ENCODE data around the gene EDARADD. TPM values are rescaled to one million over a fixed set of nuclear protein-coding genes. Genes with fewer than 3 reads are reported as not detected.

Gene EDARADD
- total and polyA plus RNA-seq, 4 donors, result 0.13 to 0.67 (median 0.26) TPM

- Histone ChIP-seq H3K27ac (ENCODE audit: low read depth in 1 of 2, low read length in 2 of 2) (no peak overlapping the region), H3K36me3 (ENCODE audit: control insufficient read depth in 4 of 4, insufficient read depth in 3 of 4, low read depth in 1 of 4, low read length in 3 of 4) (no peaks in the 10 kb centered on the region), H3K9ac (ENCODE audit: low read depth in 1 of 2, low read length in 2 of 2) (no peak overlapping the region), H3K9me3 (ENCODE audit: control insufficient read depth in 4 of 4, low read length in 3 of 4) (no peaks in the 10 kb centered on the region), H3K4me3 (ENCODE audit: low read depth in 1 of 3, low read length in 3 of 3) (no peak overlapping the region), H3K4me1 (ENCODE audit: control insufficient read depth in 4 of 4, insufficient read depth in 4 of 4, low read length in 3 of 4) (no peaks in the 10 kb centered on the region), H3K27me3 (ENCODE audit: control insufficient read depth in 4 of 4, insufficient read depth in 4 of 4, low read length in 3 of 4) (no peaks in the 10 kb centered on the region)
- TF ChIP-seq HNF4G (IDR thresholded peaks at IDR 0.05) (no peak), FOXA1 (IDR thresholded peaks at IDR 0.05) (no peak), MAX (IDR thresholded peaks at IDR 0.05) (no peak), SP1 (IDR thresholded peaks at IDR 0.05) (no peak), REST (IDR thresholded peaks at IDR 0.05) (no peak)
- no peak for DNase-seq (ENCODE audit: low spot score)
- WGBS, result 44% methylated on average over 6 of the region's 6 CpGs
Observed at GRCh38 chr1:236471653-236472052, 77.6 kb downstream of the EDARADD start.

- Histone ChIP-seq H3K4me3 (ENCODE audit: low read depth in 1 of 3, low read length in 3 of 3) (no peak overlapping the region), H3K4me1 (ENCODE audit: control insufficient read depth in 4 of 4, insufficient read depth in 4 of 4, low read length in 3 of 4) (no peaks in the 10 kb centered on the region), H3K9me3 (ENCODE audit: control insufficient read depth in 4 of 4, low read length in 3 of 4) (no peaks in the 10 kb centered on the region), H3K9ac (ENCODE audit: low read depth in 1 of 2, low read length in 2 of 2) (no peak overlapping the region), H3K27me3 (ENCODE audit: control insufficient read depth in 4 of 4, insufficient read depth in 4 of 4, low read length in 3 of 4) (no peaks in the 10 kb centered on the region), H3K27ac (ENCODE audit: low read depth in 1 of 2, low read length in 2 of 2) (no peak overlapping the region), H3K36me3 (ENCODE audit: control insufficient read depth in 4 of 4, insufficient read depth in 3 of 4, low read depth in 1 of 4, low read length in 3 of 4) (no peaks in the 10 kb centered on the region)
- TF ChIP-seq FOXA2 (IDR thresholded peaks at IDR 0.05) (no peak), TAF1 (conservative IDR thresholded peaks at IDR 0.05) (no peak), HNF4A (conservative IDR thresholded peaks at IDR 0.05) (no peak), CTCF (IDR thresholded peaks at IDR 0.05; ENCODE audit: low read depth, low read length, missing input control) (no peak), MAX (IDR thresholded peaks at IDR 0.05) (no peak), NR2F2 (IDR thresholded peaks at IDR 0.05) (no peak), ZBTB33 (IDR thresholded peaks at IDR 0.05) (no peak), RXRA (IDR thresholded peaks at IDR 0.05) (no peak), RAD21 (IDR thresholded peaks at IDR 0.05) (no peak), FOXA1 (IDR thresholded peaks at IDR 0.05) (no peak), SP1 (IDR thresholded peaks at IDR 0.05) (no peak)
- no peak for DNase-seq (ENCODE audit: low spot score)
- WGBS, result 79% methylated on average over 17 of the region's 17 CpGs
Observed at GRCh38 chr1:236472850-236473788, 79.0 kb downstream of the EDARADD start.

All from liver (tissue), 9 donors.